Astrocyte (in vitro differentiated cells and primary cell): ENCODE results near the gene ADORA1. TPM values are rescaled to one million over a fixed set of nuclear protein-coding genes. Genes with fewer than 3 reads are reported as not detected.

Experiments
- DNase-seq: peaks from one replicate; pipeline ENCODE4 v3.0.0-alpha.2; 2010; ENCODE audit warnings: low read depth
- FAIRE-seq: peaks from 2 replicates; lab custom pipeline; 2011; peaks lifted over from hg19 to GRCh38; lab: Jason Lieb, UNC
- H2AFZ ChIP-seq: 2 replicates; pipeline ENCODE4 v1.6.0; 2012; ENCODE audit warnings: low read depth, low read length, inconsistent platforms
- H3K27ac ChIP-seq: 2 replicates; pipeline ENCODE4 v1.5.1; 2011; ENCODE audit warnings: low read depth, low read length, inconsistent platforms
- H3K27me3 ChIP-seq: 2 replicates; pipeline ENCODE4 v1.6.0; 2011; ENCODE audit warnings: low read length, inconsistent platforms; ENCODE audit not compliant: insufficient read depth
- H3K36me3 ChIP-seq: 2 replicates; pipeline ENCODE4 v1.5.1; 2011; ENCODE audit warnings: low read length, inconsistent platforms; ENCODE audit not compliant: insufficient read depth
- H3K4me1 ChIP-seq: 2 replicates; pipeline ENCODE4 v1.5.1; 2011; ENCODE audit warnings: low read length, inconsistent platforms; ENCODE audit not compliant: insufficient read depth
- H3K4me2 ChIP-seq: 2 replicates; pipeline ENCODE4 v1.6.0; 2012; ENCODE audit warnings: low read length, inconsistent platforms
- H3K4me3 ChIP-seq: 2 replicates; pipeline ENCODE4 v1.5.1; 2011; ENCODE audit warnings: low read depth, mild to moderate bottlenecking, low read length, inconsistent platforms; ENCODE audit not compliant: insufficient read depth
- H3K79me2 ChIP-seq: 2 replicates; pipeline ENCODE4 v1.6.0; 2012; ENCODE audit warnings: mild to moderate bottlenecking, low read length, inconsistent platforms; ENCODE audit not compliant: insufficient read depth
- H3K9ac ChIP-seq: 2 replicates; pipeline ENCODE4 v1.6.0; 2012; ENCODE audit warnings: mild to moderate bottlenecking, low read length, inconsistent platforms
- H3K9me3 ChIP-seq: 2 replicates; pipeline ENCODE4 v1.5.1; 2012; ENCODE audit warnings: low read depth, mild to moderate bottlenecking, low read length, inconsistent platforms; ENCODE audit not compliant: insufficient read depth
- H4K20me1 ChIP-seq: 2 replicates; pipeline ENCODE4 v1.6.0; 2012; ENCODE audit warnings: low read length, inconsistent platforms; ENCODE audit not compliant: insufficient read depth
- H3K27ac Mint-ChIP-seq: one replicate; pipeline ENCODE4 v1.8.0; 2021; ENCODE audit warnings: mild to moderate bottlenecking, mixed read lengths; ENCODE audit not compliant: unreplicated experiment
- H3K27me3 Mint-ChIP-seq: one replicate; pipeline ENCODE4 v1.8.0; 2021; ENCODE audit warnings: low read depth, mixed read lengths; ENCODE audit not compliant: unreplicated experiment
- H3K36me3 Mint-ChIP-seq: one replicate; pipeline ENCODE4 v1.8.0; 2021; ENCODE audit warnings: low read depth, mixed read lengths; ENCODE audit not compliant: unreplicated experiment
- H3K4me1 Mint-ChIP-seq: one replicate; pipeline ENCODE4 v1.8.0; 2021; ENCODE audit warnings: low read depth, mixed read lengths; ENCODE audit not compliant: unreplicated experiment
- H3K4me3 Mint-ChIP-seq: one replicate; pipeline ENCODE4 v1.8.0; 2021; ENCODE audit warnings: mild to moderate bottlenecking, moderate library complexity, mixed read lengths; ENCODE audit not compliant: unreplicated experiment
- H3K9me3 Mint-ChIP-seq: one replicate; pipeline ENCODE4 v1.8.0; 2021; ENCODE audit warnings: mild to moderate bottlenecking, mixed read lengths; ENCODE audit not compliant: unreplicated experiment
- CTCF ChIP-seq: IDR thresholded peaks from 2 replicates; pipeline ENCODE4 v1.5.1; 2011; ENCODE audit warnings: low read depth, mild to moderate bottlenecking, inconsistent platforms, low read length, moderate library complexity; ENCODE audit not compliant: insufficient read depth
- EZH2 ChIP-seq: IDR thresholded peaks from 2 replicates; pipeline ENCODE4 v1.6.1; 2012; ENCODE audit warnings: mild to moderate bottlenecking, low read length, inconsistent platforms; ENCODE audit not compliant: insufficient read depth
- total RNA-seq: library from RNA; stranded (reverse); gene quantifications from 2 replicates; pipeline ENCODE4 v1.2.1, GENCODE V29; 2021

The ADORA1 gene
- total RNA-seq, 1 donor from 2014 or later = 5.7 TPM

GRCh38 chr1:203091199-203091477, 36.4 kb upstream of the ADORA1 start:
- no peak overlapping the region for H3K27ac Mint-ChIP-seq
- H4K20me1 ChIP-seq = no peaks in the 10 kb centered on the region
- no peak overlapping the region for H3K4me3 Mint-ChIP-seq
- no peak overlapping the region for H3K4me3 ChIP-seq
- DNase-seq (no peak), FAIRE-seq (no peak)
- H3K36me3 ChIP-seq = no peaks in the 10 kb centered on the region
- no peaks in the 10 kb centered on the region for H3K4me1 ChIP-seq
- H3K9me3 ChIP-seq = no peaks in the 10 kb centered on the region
- H3K4me1 Mint-ChIP-seq = peaks cover 5% of the 10 kb centered on the region
- H3K27me3 ChIP-seq = peaks cover 30% of the 10 kb centered on the region
- peaks cover 36% of the 10 kb centered on the region for H3K27me3 Mint-ChIP-seq
- H3K36me3 Mint-ChIP-seq = peaks cover 6% of the 10 kb centered on the region
- H3K27ac ChIP-seq = no peak overlapping the region
- peaks cover 29% of the 10 kb centered on the region for H3K9me3 Mint-ChIP-seq
- no peak overlapping the region for H3K9ac ChIP-seq
- H3K79me2 ChIP-seq = no peaks in the 10 kb centered on the region
- no peak for TF ChIP-seq EZH2
- no peak for TF ChIP-seq CTCF
- H3K4me2 ChIP-seq = no peak overlapping the region
- no peak overlapping the region for H2AFZ ChIP-seq

DNA sequence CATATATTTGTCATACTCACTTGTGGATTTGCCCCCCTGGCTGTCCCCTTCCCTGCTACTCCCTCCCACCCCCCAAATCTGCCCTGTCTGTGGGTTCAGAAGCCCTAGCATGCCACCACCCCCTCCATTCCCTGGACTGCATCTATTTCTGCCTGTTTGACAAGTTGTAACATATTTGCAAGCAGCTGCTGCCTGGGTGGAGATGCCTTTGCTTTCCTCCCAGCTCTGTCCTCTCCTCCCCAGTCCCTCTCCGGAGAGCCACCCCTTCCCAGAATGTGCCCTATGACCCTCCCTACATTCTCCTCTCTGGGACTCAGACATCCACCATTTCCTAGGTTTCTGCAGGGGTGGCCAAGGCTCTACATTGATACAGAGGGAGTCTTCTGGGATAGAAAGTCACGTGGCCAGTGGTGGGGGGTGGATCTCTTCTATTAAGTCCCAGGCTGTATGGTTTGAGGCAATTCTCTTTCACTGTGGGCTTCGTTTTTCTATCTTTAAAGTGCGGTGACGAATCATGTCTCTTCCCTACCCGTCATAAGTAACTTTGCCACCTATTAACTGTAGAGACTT, 35.7 kb upstream of the ADORA1 start:
- H3K4me1 Mint-ChIP-seq = peaks cover 5% of the 10 kb centered on the region
- Histone ChIP-seq H3K9me3 (no peaks in the 10 kb centered on the region), H3K36me3 (no peaks in the 10 kb centered on the region), H3K4me1 (no peaks in the 10 kb centered on the region), H2AFZ (no peak overlapping the region), H3K79me2 (no peaks in the 10 kb centered on the region), H3K4me2 (no peak overlapping the region), H3K27ac (no peak overlapping the region), H3K27me3 (peaks cover 26% of the 10 kb centered on the region), H4K20me1 (no peaks in the 10 kb centered on the region), H3K9ac (no peak overlapping the region), H3K4me3 (no peak overlapping the region)
- H3K27me3 Mint-ChIP-seq = peaks cover 31% of the 10 kb centered on the region
- no peak overlapping the region for H3K27ac Mint-ChIP-seq
- H3K36me3 Mint-ChIP-seq = peaks cover 5% of the 10 kb centered on the region
- H3K9me3 Mint-ChIP-seq = peaks cover 29% of the 10 kb centered on the region
- no peak for TF ChIP-seq EZH2
- TF ChIP-seq CTCF = no peak
- DNase-seq (no peak), FAIRE-seq (no peak)
- H3K4me3 Mint-ChIP-seq = no peak overlapping the region

GRCh38 chr1:203093754-203094410, 33.6 kb upstream of the ADORA1 start:
- no peaks in the 10 kb centered on the region for H3K4me1 ChIP-seq
- H4K20me1 ChIP-seq = no peaks in the 10 kb centered on the region
- peaks cover 5% of the 10 kb centered on the region for H3K4me1 Mint-ChIP-seq
- H3K79me2 ChIP-seq = no peaks in the 10 kb centered on the region
- no peaks in the 10 kb centered on the region for H3K36me3 ChIP-seq
- H3K36me3 Mint-ChIP-seq = peaks cover 4% of the 10 kb centered on the region
- no peaks in the 10 kb centered on the region for H3K9me3 ChIP-seq
- H3K4me2 ChIP-seq = no peak overlapping the region
- no peak for TF ChIP-seq CTCF
- no peak for TF ChIP-seq EZH2
- H3K27ac Mint-ChIP-seq = no peak overlapping the region
- no peak overlapping the region for H3K9ac ChIP-seq
- peaks cover 29% of the 10 kb centered on the region for H3K9me3 Mint-ChIP-seq
- H3K4me3 Mint-ChIP-seq = no peak overlapping the region
- FAIRE-seq (no peak), DNase-seq (peak; percentile 16)
- H3K4me3 ChIP-seq = no peak overlapping the region
- no peak overlapping the region for H3K27ac ChIP-seq
- H2AFZ ChIP-seq = no peak overlapping the region
- peaks cover 23% of the 10 kb centered on the region for H3K27me3 Mint-ChIP-seq
- H3K27me3 ChIP-seq = peaks cover 17% of the 10 kb centered on the region
